Thymus (tissue), 11 donors: ENCODE data around the gene FMNL3. TPM values are rescaled to one million over a fixed set of nuclear protein-coding genes. Genes with fewer than 3 reads are reported as not detected.

Experiments used
- DNase-seq, 9 donors: peaks; one replicate each; pipeline ENCODE4 v3.0.0-alpha.2; 2013; ENCODE audit warnings: low spot score in 9 of 9, low read depth in 6 of 9, missing footprints in 1 of 9
- H3K27ac ChIP-seq, 2 donors: one replicate each; pipeline ENCODE4 v1.5.1; 2013; ENCODE audit warnings: control low read depth in 1 of 2, low read depth in 1 of 2, low read length in 1 of 2, mild to moderate bottlenecking in 1 of 2, moderate library complexity in 1 of 2
- H3K27me3 ChIP-seq, 2 donors: one replicate each; pipeline ENCODE4 v1.5.1; 2013; ENCODE audit warnings: low read length in 1 of 2; ENCODE audit not compliant: control insufficient read depth in 2 of 2, insufficient read depth in 1 of 2
- H3K36me3 ChIP-seq, 2 donors: one replicate each; pipeline ENCODE4 v1.5.1; 2013; ENCODE audit warnings: low read length in 1 of 2, mild to moderate bottlenecking in 1 of 2, moderate library complexity in 1 of 2; ENCODE audit not compliant: control insufficient read depth in 2 of 2, insufficient read depth in 2 of 2
- H3K4me1 ChIP-seq, 2 donors: one replicate each; pipeline ENCODE4 v1.5.1; 2013; ENCODE audit warnings: low read length in 2 of 2; ENCODE audit not compliant: control insufficient read depth in 2 of 2, insufficient read depth in 2 of 2
- H3K4me3 ChIP-seq, 2 donors: one replicate each; pipeline ENCODE4 v1.5.1; 2013; ENCODE audit warnings: low read length in 2 of 2, control low read depth in 1 of 2, mild to moderate bottlenecking in 1 of 2
- H3K9me3 ChIP-seq, 2 donors: one replicate each; pipeline ENCODE4 v1.5.1; 2013; ENCODE audit warnings: low read length in 1 of 2, mild to moderate bottlenecking in 1 of 2; ENCODE audit not compliant: control insufficient read depth in 2 of 2, insufficient read depth in 1 of 2
- WGBS: extraction: QIAGEN DNeasy Blood & Tissue Kit; methylation state at CpG from one replicate; pipeline ENCODE4 v1.1.7; 2013; 5-methylcytosine and 5-hydroxymethylcytosine counted together
- polyA plus RNA-seq: library from polyadenylated mRNA; stranded (reverse); fragments of 200-250 nt; gene quantifications from one replicate; pipeline ENCODE4 v1.2.3, GENCODE V29; 2013
- total RNA-seq: library from RNA; stranded (reverse); fragments of 120-200 nt; gene quantifications from one replicate; pipeline ENCODE4 v1.2.4, GENCODE V29; 2013
- donor health status: healthy.

FMNL3 gene
- total and polyA plus RNA-seq, 2 donors = 9.8 to 26.1 TPM

DNA sequence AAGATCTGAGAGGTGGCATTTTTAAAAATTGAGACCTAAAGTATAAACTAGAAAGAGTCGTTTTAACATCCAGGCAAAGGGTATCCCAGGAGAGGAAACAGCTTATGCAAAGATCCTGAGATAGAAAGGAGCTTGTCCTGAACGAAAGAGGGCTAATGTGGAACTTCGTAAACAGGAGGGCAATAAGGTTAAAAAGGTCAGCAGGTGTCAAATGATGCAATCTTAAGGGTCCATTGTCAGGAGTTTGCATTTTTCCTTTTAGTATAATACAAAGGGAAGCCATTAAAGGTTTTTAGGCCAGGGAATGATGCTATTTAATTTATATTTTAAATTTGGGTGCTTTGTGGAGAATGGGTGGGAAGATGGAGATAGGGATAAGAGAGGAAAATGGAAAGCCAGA lies 14.4 kb downstream of the FMNL3 start:
- Histone ChIP-seq H3K4me1 (peaks cover 0 to 8% of the 10 kb centered on the region in 2 donors), H3K36me3 (no peaks in the 10 kb centered on the region), H3K27me3 (no peaks in the 10 kb centered on the region), H3K9me3 (no peaks in the 10 kb centered on the region), H3K4me3 (no peak overlapping the region), H3K27ac (no peak overlapping the region)
- WGBS = 95% methylated on average over 3 of the region's 3 CpGs
- no peak for DNase-seq

DNA sequence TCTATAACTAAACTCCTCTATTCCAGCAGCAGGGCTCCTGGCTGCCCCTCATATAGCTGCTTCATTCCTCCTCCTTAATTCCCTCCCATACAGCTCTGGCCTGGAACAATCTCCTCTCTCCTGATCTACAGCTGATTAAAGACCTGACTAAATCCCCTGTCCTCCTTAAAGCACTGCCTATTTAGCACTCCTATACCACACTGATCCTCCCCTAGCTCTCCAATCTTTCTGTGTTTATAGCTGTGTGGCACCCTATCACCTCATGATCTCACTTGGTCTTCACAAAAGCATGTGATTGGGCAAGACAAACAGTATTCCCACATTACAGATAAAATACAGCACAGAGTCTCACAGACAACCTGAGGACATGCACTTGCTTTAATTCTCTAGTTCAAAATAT lies 17.4 kb downstream of the FMNL3 start:
- Histone ChIP-seq H3K36me3 (no peaks in the 10 kb centered on the region), H3K27me3 (no peaks in the 10 kb centered on the region), H3K4me3 (no peak overlapping the region), H3K9me3 (no peaks in the 10 kb centered on the region), H3K4me1 (peaks cover 0 to 8% of the 10 kb centered on the region in 2 donors), H3K27ac (no peak overlapping the region)
- no peak for DNase-seq

DNA sequence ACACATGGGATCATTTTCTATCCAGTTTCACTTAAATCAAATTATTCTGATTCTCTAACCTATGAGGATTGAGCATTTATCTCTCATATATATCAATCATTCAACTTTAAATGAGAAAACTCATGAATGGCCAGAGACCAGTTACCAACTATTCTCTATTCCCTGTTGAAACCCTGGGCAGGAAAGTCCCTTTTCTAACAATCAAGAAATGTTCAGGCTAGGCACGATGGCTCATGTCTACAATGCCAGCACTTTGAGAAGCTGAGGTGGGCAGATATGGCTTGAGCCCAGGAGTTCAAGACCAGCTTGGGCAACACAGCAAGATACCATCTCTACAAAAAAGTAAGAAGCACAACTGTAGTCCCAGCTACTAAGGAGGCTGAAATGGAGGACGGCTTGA lies 18.0 kb downstream of the FMNL3 start:
- H3K27ac ChIP-seq = no peak overlapping the region

DNA sequence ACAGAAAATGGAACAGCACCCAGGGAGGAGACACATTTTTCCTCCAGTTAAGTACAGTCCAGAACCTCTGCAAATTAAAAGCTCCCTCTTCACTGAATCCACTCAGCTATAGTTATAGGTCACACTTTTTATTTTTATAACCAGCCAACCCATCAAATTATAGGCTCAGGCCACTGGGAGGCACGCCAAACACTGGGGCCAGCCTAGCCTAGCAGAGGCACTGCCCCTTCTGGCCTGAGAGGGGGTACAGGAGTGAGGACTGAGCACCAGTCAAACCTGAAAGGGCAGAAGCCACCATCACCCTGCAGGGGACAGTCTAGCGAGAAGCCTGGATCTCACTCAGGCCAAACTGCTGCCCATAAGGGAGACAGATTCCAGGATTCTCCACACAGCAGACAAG lies 19.3 kb downstream of the FMNL3 start:
- no peak overlapping the region for H3K27ac ChIP-seq
- no peak overlapping the region for H3K4me3 ChIP-seq
- H3K9me3 ChIP-seq = no peaks in the 10 kb centered on the region
- 95% methylated on average over 2 of the region's 2 CpGs for WGBS
- no peaks in the 10 kb centered on the region for H3K36me3 ChIP-seq
- H3K27me3 ChIP-seq = no peaks in the 10 kb centered on the region
- DNase-seq = no peak
- peaks cover 0 to 10% of the 10 kb centered on the region in 2 donors for H3K4me1 ChIP-seq

More for the DNA sequence above, 18.0 kb downstream of the FMNL3 start:
- Histone ChIP-seq H3K36me3 (no peaks in the 10 kb centered on the region), H3K27me3 (no peaks in the 10 kb centered on the region), H3K4me3 (no peak overlapping the region), H3K4me1 (peaks cover 0 to 8% of the 10 kb centered on the region in 2 donors), H3K9me3 (no peaks in the 10 kb centered on the region)
- DNase-seq = no peak
- 96% methylated on average over 2 of the region's 2 CpGs for WGBS

DNA sequence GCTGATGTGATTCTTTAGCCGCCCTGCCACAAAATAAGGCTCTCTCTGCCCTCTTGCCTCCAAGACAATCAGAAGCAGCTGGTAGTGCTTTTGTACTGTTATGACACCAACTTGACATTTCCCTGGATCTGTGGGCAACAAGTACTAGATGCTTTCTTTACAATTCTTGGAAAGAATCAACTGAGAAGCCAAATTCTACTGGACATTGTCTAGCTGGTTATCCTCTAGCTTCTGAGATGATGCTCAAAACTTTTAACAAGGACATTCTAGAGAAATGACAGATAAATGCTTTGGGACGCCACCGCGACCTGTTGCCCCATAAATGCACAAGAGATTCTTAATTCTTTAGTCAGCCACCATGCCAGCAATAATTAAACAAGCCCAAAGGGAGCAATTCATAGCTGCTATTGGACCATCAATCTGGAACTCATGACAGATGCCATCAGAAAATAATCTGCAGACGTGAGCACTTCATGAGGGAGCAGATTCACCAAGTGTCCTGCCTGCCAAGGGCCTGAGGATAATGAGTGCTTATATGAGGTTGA lies 22.8 kb downstream of the FMNL3 start:
- peaks cover 0 to 5% of the 10 kb centered on the region in 2 donors for H3K4me1 ChIP-seq

DNA sequence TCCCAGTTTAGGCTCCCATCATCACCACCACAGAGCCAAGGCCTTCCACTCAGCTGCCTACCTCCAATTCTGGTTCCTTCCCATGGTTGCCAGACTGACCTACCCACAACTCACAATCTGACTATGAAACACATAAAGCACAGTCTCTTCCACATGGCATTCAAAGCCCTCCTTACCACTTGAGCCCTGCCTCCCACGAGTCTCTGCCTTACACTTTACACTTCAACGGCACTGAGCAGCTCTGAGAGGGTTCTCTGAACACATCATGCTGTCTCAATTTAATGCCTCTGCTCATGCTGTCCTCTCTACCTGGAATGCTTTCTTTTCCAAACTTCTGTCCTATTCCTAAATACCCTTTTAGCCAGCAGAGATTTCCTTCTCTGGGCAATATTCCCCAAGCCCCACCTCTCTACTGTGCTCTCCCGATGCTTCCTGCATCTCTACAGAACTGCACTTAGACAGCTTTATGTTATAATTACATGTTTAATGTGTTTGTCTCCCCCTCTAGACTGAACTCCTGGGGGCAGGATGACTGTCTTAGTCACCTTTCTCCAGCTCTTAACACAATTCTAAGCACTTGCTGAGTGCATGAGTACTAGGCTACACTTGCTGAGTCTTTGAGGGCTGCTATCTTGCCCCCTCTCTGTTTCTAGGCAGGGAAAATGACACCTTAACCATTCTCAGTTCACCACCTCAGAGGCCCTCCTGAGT lies 23.5 kb downstream of the FMNL3 start:
- no peak for DNase-seq
- Histone ChIP-seq H3K4me1 (peaks cover 0 to 5% of the 10 kb centered on the region in 2 donors), H3K9me3 (no peaks in the 10 kb centered on the region), H3K27me3 (no peaks in the 10 kb centered on the region), H3K27ac (no peak overlapping the region), H3K4me3 (no peak overlapping the region), H3K36me3 (no peaks in the 10 kb centered on the region)
- WGBS = 92% methylated on average over 3 of the region's 3 CpGs

More for the DNA sequence above, 22.8 kb downstream of the FMNL3 start:
- Histone ChIP-seq H3K27ac (no peak overlapping the region), H3K9me3 (no peaks in the 10 kb centered on the region), H3K36me3 (no peaks in the 10 kb centered on the region), H3K4me3 (no peak overlapping the region), H3K27me3 (no peaks in the 10 kb centered on the region)
- DNase-seq = no peak
- WGBS = over 99% methylated on average over 5 of the region's 5 CpGs

DNA sequence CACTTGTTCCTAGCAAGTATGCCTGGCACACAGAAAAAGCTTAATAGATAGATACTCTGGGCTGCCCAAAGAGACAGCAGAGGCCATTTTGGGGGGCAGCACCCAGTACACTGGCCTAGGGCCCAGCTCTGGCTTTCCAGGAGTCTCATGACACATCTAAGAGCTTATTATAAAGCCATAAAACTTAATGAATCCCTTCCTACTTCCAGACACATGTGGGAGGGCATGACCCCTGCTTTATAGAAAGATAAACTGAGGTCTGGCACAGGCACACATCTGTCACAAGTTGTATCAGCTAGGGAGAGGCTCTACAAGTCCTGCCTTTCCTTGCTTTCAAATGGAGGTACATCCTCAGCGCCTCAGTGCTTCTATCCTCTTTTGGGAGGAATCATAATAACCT lies 27.1 kb downstream of the FMNL3 start:
- Histone ChIP-seq H3K27ac (no peak overlapping the region), H3K4me3 (no peak overlapping the region), H3K4me1 (peaks cover 0 to 9% of the 10 kb centered on the region in 2 donors), H3K27me3 (no peaks in the 10 kb centered on the region), H3K9me3 (no peaks in the 10 kb centered on the region), H3K36me3 (no peaks in the 10 kb centered on the region)
- no peak for DNase-seq
- WGBS = 95% methylated on average over 1 of the region's 1 CpG

DNA sequence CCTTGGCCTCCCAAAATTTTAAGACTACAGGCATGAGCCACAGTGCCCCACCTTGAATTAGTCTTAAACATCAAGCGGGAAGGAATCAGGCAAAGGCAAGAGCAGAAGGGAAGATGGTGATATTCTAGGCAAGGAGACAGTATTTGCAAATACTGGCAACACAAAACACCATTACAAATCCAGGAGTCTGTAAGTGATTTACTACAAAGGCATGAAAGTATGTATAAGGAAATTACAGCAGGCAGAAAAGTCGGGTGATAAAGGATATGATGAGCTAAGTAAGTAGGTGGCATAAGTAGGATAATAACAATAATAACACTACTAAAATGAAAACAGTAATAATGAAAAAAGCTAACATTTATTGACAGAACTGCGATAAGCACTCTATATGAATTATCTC lies 28.5 kb downstream of the FMNL3 start:
- Histone ChIP-seq H3K9me3 (no peaks in the 10 kb centered on the region), H3K27ac (no peak overlapping the region), H3K36me3 (no peaks in the 10 kb centered on the region), H3K27me3 (no peaks in the 10 kb centered on the region), H3K4me3 (no peak overlapping the region), H3K4me1 (peaks cover 3 to 23% of the 10 kb centered on the region in 2 donors)
- 97% methylated on average over 3 of the region's 3 CpGs for WGBS
- DNase-seq = no peak

DNA sequence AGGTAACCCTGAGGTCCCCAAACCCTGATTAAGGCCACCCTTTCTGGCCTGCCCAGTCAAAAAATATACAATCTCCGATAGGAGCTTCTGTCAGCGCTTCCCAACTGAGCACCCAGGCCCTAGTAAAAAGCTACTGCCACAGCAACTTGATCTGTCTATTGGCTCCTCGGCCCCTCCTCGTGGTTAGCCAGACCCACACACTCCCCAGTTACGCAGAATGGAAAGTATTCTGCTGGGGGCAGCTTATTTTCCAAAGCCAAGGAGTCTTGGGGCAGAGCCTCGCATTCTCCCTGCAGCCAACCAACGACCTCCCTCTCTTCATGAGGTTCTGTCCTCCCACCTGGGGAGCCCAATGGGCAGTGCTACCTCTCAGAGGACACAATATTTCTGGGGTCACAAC lies 32.1 kb downstream of the FMNL3 start:
- Histone ChIP-seq H3K36me3 (no peaks in the 10 kb centered on the region), H3K4me3 (no peak overlapping the region), H3K27me3 (no peaks in the 10 kb centered on the region), H3K9me3 (no peaks in the 10 kb centered on the region), H3K4me1 (peaks cover 27 to 53% of the 10 kb centered on the region in 2 donors), H3K27ac (no peak overlapping the region)
- DNase-seq = no peak
- WGBS = 92% methylated on average over 7 of the region's 7 CpGs
